GM12873 (cell line): Measurements from ENCODE around the gene LHX3.

Source experiments
- TF ChIP-seq, protein P1 (sequence below): IDR thresholded peaks from 2 replicates; pipeline ENCODE4 v1.5.1; 2012; ENCODE audit warnings: low read depth, mild to moderate bottlenecking, moderate library complexity, low read length, control low read depth; ENCODE audit not compliant: insufficient read depth; ENCODE audit errors: missing control alignments

LHX3 gene

GRCh38 chr9:136207616-136208015, 2.7 kb upstream of the LHX3 start:
- TF ChIP-seq, protein P1, sequence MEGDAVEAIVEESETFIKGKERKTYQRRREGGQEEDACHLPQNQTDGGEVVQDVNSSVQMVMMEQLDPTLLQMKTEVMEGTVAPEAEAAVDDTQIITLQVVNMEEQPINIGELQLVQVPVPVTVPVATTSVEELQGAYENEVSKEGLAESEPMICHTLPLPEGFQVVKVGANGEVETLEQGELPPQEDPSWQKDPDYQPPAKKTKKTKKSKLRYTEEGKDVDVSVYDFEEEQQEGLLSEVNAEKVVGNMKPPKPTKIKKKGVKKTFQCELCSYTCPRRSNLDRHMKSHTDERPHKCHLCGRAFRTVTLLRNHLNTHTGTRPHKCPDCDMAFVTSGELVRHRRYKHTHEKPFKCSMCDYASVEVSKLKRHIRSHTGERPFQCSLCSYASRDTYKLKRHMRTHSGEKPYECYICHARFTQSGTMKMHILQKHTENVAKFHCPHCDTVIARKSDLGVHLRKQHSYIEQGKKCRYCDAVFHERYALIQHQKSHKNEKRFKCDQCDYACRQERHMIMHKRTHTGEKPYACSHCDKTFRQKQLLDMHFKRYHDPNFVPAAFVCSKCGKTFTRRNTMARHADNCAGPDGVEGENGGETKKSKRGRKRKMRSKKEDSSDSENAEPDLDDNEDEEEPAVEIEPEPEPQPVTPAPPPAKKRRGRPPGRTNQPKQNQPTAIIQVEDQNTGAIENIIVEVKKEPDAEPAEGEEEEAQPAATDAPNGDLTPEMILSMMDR: no peak

GRCh38 chr9:136206602-136207275, 1.8 kb upstream of the LHX3 start:
- TF ChIP-seq, protein P1: no peak

GRCh38 chr9:136205707-136205992, 722 bp upstream of the LHX3 start:
- TF ChIP-seq, protein P1: no peak

DNA sequence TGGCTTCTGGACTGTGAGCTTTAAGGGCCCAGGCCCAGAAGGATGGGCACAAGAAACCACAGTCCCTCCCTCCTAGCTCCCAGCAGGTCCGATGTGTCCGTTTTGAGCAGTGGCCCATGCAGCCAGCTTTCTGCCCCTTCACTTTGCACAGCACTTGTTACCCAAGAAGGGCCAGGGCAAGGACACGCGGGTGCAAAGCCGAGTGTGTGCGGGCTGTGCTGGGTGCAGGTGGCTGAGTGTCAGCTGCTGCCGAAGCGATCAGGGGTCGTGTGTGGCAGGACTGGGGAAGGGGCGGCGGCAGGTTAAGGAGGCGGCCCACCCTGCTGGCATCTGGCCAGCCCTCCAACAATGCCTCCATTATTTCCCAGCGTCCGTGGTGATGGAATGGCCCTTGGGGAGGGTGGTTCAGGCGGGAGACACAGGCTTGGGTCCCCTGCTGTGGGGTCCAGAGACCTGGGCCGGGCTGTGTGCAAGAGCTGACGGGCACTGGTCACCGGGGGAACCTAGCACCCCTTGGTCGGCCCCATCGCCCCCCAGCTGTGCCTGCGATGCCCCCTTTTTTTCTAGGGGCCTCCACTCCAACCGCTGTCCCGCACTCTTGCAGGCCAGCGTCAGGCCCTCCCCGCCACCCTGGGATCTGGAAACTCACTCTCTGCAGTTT, 653 bp downstream of the LHX3 start:
- TF ChIP-seq, protein P1: no peak

- TF ChIP-seq, protein P1: no peak
Measured at GRCh38 chr9:136203408-136204144, 1.4 kb downstream of the LHX3 start.

GRCh38 chr9:136202454-136203407, 2.2 kb downstream of the LHX3 start:
- TF ChIP-seq, protein P1: no peak
